Measurements from ENCODE around the gene TMEM45A. TPM values are rescaled to one million over a fixed set of nuclear protein-coding genes. Genes with fewer than 3 reads are reported as not detected.

The TMEM45A gene
- total RNA-seq, 2 experiments from 2014 or later = 0.10 TPM; not detected in 1

DNA sequence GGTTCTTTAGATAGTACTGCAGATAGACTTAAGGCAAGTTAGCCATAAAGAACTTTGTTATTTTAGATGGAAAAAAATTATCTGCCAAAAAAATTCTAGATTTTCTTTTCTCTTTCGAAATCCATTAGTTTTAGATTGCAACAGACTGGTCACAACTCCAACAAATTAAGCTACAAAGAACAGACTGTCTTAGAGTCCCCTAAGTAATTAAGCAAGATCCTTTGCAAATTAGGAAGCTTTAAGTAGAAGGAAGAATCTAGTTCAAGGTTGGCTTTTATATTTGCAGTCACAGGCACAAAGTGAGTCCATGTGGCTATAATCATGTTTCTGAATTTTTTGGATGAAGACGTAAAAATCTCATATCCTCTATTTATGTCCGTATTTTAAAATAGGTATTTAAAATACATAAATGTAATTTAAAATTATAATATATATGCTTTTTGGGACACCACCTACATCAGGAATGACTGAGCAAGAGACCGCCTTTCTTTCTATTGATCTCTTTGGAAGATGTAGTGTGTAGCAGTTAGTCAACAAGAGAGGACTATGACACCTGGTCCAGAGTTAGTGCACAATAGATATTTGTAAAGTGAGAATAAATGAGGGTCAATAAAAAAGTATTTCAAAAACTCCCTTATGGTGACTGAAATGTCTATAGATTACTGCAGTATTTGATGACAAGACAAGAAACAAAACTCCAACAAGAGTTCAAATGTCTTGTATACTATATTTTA is 34.4 kb downstream of the TMEM45A start:
- intact Hi-C loops (cut with micrococcal nuclease; ENCODE audit: unreplicated experiment) = no loop called here
- no peak overlapping the region for H2AFZ ChIP-seq (ENCODE audit: low read length)
- POLR2A ChIA-PET = interaction anchor here (0.7 to 1.0 kb wide), 2 partner anchors 20 to 671 kb away, joined by 3 read pairs; no protein-coding TSS in a partner anchor

DNA sequence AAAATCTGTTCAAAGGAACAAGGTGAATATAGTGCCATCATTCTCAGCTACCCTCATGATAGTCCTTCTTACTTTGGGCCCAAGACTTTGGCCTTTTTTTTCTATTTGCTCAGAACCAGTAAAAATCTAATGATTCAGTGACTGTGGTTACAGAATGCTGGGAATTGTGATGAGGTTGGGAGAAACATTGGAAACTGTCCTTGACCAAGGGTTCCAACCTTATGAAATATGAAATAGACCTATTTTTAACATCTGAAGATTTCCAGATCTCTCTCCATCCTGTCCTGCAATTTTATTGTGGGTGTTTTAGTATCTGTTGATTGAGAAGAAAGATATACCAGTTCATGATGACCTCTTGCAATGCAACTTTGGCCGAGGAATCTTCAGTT is 34.9 kb downstream of the TMEM45A start:
- no peak overlapping the region for H3K27ac ChIP-seq (ENCODE audit: low read depth, low read length, poor library complexity, severe bottlenecking)
- no peaks in the 10 kb centered on the region for H3K4me1 ChIP-seq (ENCODE audit: insufficient read depth, low read length, poor library complexity, severe bottlenecking)
- ChIA-PET CTCF (ENCODE audit: unreplicated experiment) (no interaction called here), POLR2A (interaction anchor here (1.0 kb wide), 1 partner anchor 19 kb away, joined by 3 read pairs; no protein-coding TSS in a partner anchor)
- H2AFZ ChIP-seq (ENCODE audit: low read length) = no peak overlapping the region
- no peaks in the 10 kb centered on the region for H3K36me3 ChIP-seq (ENCODE audit: insufficient read depth, low read length)
- H3K79me2 ChIP-seq (ENCODE audit: insufficient read depth, low read depth, low read length) = no peaks in the 10 kb centered on the region
- no peak overlapping the region for H3K4me3 ChIP-seq (ENCODE audit: low read depth, low read length, poor library complexity, severe bottlenecking)
- no peaks in the 10 kb centered on the region for H4K20me1 ChIP-seq (ENCODE audit: insufficient read depth, low read length)
- TF ChIP-seq, protein P1, sequence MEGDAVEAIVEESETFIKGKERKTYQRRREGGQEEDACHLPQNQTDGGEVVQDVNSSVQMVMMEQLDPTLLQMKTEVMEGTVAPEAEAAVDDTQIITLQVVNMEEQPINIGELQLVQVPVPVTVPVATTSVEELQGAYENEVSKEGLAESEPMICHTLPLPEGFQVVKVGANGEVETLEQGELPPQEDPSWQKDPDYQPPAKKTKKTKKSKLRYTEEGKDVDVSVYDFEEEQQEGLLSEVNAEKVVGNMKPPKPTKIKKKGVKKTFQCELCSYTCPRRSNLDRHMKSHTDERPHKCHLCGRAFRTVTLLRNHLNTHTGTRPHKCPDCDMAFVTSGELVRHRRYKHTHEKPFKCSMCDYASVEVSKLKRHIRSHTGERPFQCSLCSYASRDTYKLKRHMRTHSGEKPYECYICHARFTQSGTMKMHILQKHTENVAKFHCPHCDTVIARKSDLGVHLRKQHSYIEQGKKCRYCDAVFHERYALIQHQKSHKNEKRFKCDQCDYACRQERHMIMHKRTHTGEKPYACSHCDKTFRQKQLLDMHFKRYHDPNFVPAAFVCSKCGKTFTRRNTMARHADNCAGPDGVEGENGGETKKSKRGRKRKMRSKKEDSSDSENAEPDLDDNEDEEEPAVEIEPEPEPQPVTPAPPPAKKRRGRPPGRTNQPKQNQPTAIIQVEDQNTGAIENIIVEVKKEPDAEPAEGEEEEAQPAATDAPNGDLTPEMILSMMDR (conservative IDR thresholded peaks at IDR 0.05; ENCODE audit: low read length) = no peak
- TF ChIP-seq EZH2phosphoT487 (IDR thresholded peaks at IDR 0.05; ENCODE audit: borderline replicate concordance, low read depth, low read length) = no peak
- H3K9me3 ChIP-seq (ENCODE audit: low read length) = no peaks in the 10 kb centered on the region
- no TSS peak for BruUV-seq (replicated peaks)
- no peak overlapping the region for H3K4me2 ChIP-seq (ENCODE audit: low read length)
- no peak for DNase-seq (ENCODE audit: low spot score)
- intact Hi-C loops (cut with micrococcal nuclease; ENCODE audit: unreplicated experiment) = no loop called here
- no peaks in the 10 kb centered on the region for H3K9me2 ChIP-seq (ENCODE audit: insufficient read depth, low read length)

More for the DNA sequence above, 34.4 kb downstream of the TMEM45A start:
- Histone ChIP-seq H3K79me2 (ENCODE audit: insufficient read depth, low read depth, low read length) (no peaks in the 10 kb centered on the region), H3K4me1 (ENCODE audit: insufficient read depth, low read length, poor library complexity, severe bottlenecking) (no peaks in the 10 kb centered on the region), H4K20me1 (ENCODE audit: insufficient read depth, low read length) (no peaks in the 10 kb centered on the region; the same call in 1 of the 2 replicates), H3K27ac (ENCODE audit: low read depth, low read length, poor library complexity, severe bottlenecking) (no peak overlapping the region), H3K4me2 (ENCODE audit: low read length) (no peak overlapping the region), H3K4me3 (ENCODE audit: low read depth, low read length, poor library complexity, severe bottlenecking) (no peak overlapping the region), H3K9me2 (ENCODE audit: insufficient read depth, low read length) (no peaks in the 10 kb centered on the region), H3K36me3 (ENCODE audit: insufficient read depth, low read length) (no peaks in the 10 kb centered on the region), H3K9me3 (ENCODE audit: low read length) (no peaks in the 10 kb centered on the region)
- no peak for TF ChIP-seq EZH2phosphoT487 (IDR thresholded peaks at IDR 0.05; ENCODE audit: borderline replicate concordance, low read depth, low read length)
- TF ChIP-seq, protein P1 (conservative IDR thresholded peaks at IDR 0.05; ENCODE audit: low read length) = no peak
- CTCF ChIA-PET (ENCODE audit: unreplicated experiment) = no interaction called here
- DNase-seq (ENCODE audit: low spot score) = no peak
- no TSS peak for BruUV-seq (replicated peaks)

DNA sequence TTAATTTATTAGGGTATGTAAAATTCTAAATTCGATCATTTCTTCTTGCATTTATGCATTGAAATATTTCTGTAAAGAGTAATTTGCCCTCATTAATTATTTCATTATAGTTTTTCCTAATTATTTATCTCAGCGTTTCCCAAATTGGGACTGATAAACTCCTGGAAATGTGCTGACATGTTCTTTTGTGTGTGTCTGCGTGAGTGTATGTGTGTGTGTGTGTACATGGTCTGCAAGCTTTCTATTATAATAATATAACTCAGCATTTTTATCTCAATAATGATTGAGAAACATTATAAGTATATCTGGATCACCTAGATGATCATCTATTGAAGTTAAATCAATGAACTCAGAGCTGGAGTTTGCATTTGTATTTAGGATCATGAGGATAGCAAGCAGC is 38.7 kb downstream of the TMEM45A start:
- Histone ChIP-seq H2AFZ (ENCODE audit: low read length) (no peak overlapping the region), H3K4me1 (ENCODE audit: insufficient read depth, low read length, poor library complexity, severe bottlenecking) (no peaks in the 10 kb centered on the region), H3K9me3 (ENCODE audit: low read length) (no peaks in the 10 kb centered on the region), H3K4me2 (ENCODE audit: low read length) (no peak overlapping the region), H3K4me3 (ENCODE audit: low read depth, low read length, poor library complexity, severe bottlenecking) (no peak overlapping the region), H3K9me2 (ENCODE audit: insufficient read depth, low read length) (no peaks in the 10 kb centered on the region), H3K27ac (ENCODE audit: low read depth, low read length, poor library complexity, severe bottlenecking) (no peak overlapping the region), H3K79me2 (ENCODE audit: insufficient read depth, low read depth, low read length) (no peaks in the 10 kb centered on the region), H3K36me3 (ENCODE audit: insufficient read depth, low read length) (no peaks in the 10 kb centered on the region), H4K20me1 (ENCODE audit: insufficient read depth, low read length) (no peaks in the 10 kb centered on the region)
- intact Hi-C loops (cut with micrococcal nuclease; ENCODE audit: unreplicated experiment) = no loop called here
- POLR2A ChIA-PET = no interaction called here
- TF ChIP-seq EZH2phosphoT487 (IDR thresholded peaks at IDR 0.05; ENCODE audit: borderline replicate concordance, low read depth, low read length) = no peak
- DNase-seq (ENCODE audit: low spot score) = no peak
- BruUV-seq (replicated peaks) = no TSS peak
- CTCF ChIA-PET (ENCODE audit: unreplicated experiment) = no interaction called here

Measured in OCI-LY7 (cell line).